Hematopoietic multipotent progenitor cell treated with erythropoietin and hydrocortisone succinate and interleukin-3 and kit ligand, for 6 days (in vitro differentiated cells): ENCODE measurements around the gene CAGE1.

ENCODE experiments used
- DNase-seq: peaks from one replicate; pipeline ENCODE4 v3.0.0-alpha.2; 2015

CAGE1 gene

DNA sequence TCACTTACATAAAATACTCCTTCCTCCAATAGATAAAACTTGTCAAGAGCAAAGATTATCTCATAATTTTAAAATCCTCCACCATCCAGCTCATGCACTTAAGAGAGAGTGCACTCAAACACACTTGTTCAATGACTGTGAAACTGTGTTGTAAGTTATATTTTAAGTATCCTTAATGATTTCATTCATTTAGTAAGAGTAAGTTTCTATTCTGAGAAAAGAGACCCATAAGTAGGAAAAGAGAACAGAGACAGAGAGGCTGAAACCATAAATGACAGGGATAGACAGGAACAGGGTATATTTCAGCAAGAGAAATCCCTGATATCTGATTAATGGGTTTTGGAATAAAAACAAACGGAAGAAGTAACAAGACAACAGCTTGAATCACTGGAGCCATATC is 84.7 kb downstream of the CAGE1 start:
- no peak for DNase-seq

DNA sequence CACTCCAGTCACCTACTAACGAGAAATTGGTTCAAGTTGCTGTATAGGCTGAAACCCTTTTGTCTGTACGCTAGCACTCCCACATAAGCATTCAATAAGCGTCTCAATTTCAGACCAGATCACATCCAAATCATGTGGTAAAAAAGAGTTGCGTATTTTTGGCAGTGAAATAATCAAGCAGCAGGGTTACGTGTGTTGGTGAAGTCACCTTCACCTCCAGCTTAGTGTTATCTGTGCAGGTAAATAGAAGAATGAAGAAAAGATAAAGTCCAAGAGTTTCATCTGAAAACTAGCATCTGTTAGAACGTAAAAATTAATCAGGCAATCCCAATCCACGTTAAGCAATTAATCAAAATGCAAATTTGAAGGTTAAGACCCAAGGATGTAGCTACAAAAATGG is 87.8 kb downstream of the CAGE1 start:
- DNase-seq: no peak

DNA sequence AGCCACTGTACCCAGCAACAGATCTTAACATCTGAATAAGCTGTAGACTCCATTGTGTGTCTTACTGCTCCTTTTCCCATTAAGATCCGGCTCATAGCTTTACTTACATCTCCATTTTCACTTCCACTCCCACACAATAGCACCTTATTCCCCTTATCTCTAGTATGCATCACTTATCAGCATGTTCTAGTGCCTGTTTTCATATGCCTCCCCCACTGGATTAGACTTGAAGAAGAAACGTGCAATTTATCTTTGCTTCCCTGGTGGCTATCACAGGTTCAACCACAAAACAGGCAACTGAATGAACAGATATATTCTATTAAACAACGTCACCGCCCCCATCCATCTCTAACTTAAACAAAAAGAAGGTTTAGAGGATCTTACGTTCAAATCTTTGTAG is 88.6 kb downstream of the CAGE1 start:
- DNase-seq: peak; percentile 52

DNA sequence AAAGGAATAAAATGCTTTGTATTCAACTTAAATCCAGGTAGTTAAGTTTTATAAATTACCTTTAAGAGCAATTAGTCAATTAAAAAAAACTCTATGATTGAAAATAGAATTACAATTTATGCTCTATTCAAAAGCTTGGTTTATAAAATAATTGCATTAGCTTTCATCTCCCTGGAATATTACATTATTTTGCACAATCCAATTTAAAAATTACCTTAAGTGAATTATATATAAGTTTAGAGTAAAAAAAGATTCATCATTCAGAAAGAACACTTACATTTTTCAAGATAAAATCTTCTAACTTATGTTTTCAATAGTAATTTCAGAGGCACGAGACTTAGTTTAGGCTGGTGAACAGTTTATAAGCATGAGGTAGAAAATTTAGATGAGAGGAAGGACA is 91.4 kb downstream of the CAGE1 start:
- DNase-seq: no peak

DNA sequence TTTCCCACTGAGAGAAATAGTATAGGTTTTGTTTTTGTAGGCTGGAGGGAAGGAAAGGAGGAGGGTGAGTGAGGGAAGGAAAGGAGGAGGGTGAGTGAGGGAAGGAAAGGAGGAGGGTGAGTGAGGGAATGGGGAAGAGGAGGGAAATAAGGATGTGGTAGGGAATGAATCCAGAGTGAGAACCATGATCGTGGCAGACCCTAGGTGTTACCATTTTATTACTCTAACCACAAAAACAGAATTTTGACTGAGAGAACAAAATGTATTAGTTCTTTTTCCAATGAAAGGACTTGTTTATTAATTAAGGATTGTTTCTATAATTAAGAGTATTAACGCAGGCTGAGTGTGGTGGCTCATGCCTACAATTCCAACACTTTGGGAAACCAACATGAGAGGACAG is 92.9 kb downstream of the CAGE1 start:
- no peak for DNase-seq

DNA sequence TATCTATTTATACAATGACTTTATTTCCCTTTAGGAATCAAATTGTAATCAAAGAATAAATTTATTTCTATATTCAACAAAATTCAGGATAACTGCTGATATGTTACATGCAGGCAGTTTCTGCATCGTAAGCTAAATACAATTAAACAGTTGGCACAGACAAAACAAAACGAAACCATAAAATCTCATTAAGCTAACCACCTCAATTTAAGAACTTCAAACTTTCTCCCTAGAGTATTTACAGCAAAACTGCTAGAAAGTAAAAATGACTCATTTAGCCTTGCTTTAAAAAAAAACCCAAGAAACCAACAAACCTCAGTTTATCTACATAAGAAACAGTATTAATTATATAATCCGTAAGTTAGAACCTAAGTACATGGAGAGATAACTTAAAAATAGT is 93.6 kb downstream of the CAGE1 start:
- DNase-seq: no peak

DNA sequence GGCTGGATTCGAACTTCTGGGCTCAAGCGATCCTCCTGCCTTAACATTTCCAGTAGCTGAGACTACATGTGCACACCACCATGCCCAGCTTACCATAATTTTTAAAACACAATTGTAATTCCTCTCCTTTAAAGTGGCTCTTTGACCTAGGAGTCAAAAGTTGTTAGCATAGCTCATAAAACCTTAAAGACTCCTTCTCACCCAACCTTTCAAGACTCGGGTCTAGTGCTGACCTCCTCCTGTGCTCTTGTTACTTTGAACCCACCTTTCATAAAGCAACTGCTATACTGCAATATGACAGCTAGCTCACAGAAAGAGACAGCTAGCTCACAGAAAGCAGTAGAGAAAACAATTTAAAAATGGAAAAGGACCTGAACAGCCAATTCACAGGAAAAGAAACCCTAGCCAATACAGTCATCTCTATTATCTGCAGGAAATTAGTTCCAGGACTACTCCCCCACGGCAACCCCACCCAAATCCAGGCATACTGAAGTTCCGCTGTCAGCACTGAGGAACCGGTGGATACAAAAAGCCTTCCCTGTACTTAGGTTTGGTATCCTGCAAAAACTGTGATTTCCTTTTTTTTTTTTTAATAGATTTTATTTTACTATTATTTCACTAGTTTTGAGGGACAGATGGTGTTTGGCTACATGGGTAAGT is 96.8 kb downstream of the CAGE1 start:
- no peak for DNase-seq

DNA sequence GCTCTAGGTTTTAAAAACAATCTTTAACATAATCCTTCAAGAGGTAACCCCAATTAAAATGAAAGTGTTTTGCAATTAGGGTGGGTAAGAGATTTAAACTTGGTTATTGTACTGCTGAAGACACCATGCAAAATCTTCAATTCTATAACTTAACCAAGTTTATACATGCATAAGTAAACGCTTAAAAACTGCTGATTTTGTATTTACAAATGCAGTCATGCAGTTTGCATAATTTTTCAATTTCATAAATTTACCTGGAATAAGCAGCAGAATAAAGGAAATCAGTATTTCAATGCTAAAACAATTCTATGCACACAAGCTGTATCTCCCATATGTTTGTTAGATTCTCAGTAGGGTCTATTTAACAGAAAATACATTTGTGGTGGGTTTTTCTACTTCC is 99.5 kb downstream of the CAGE1 start:
- no peak for DNase-seq

DNA sequence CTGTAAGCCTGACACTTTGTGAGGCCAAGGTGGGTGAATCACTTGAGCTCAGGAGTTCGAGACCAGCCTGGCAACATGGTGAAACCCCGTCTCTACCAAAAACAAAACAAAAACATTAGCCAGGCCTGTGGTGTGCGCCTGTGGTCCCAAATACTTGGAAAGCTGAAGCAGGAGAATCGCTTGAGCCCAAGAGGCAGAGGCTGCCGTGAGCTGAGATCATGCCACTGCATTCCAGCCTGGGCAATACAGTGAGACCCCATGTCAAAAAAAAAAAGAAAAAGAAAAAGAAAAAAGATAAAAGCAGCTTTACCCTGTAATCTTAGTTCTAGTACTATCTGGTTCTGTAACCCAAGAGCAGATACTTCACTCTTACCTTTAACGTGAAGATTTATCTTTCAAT is 104.1 kb downstream of the CAGE1 start:
- DNase-seq: no peak

DNA sequence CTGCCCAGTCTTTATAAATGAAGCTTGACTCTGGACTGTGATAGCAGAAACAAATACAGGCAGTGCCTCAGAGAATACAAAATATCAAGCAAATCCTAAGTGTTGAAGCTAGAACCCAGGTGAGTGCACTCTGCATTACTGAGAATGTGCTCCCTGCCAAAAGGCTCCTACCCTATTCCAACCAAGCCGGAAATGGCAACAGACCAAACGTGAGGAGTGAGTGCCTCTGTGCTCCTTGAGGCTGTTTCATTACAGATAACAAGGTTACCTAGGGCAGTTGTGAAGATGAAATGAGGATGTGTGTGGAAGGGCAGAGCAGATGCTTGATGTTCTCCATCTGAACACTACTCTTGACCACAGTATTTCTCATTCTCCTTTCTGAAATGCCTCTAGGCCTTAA is 105.9 kb downstream of the CAGE1 start:
- no peak for DNase-seq

DNA sequence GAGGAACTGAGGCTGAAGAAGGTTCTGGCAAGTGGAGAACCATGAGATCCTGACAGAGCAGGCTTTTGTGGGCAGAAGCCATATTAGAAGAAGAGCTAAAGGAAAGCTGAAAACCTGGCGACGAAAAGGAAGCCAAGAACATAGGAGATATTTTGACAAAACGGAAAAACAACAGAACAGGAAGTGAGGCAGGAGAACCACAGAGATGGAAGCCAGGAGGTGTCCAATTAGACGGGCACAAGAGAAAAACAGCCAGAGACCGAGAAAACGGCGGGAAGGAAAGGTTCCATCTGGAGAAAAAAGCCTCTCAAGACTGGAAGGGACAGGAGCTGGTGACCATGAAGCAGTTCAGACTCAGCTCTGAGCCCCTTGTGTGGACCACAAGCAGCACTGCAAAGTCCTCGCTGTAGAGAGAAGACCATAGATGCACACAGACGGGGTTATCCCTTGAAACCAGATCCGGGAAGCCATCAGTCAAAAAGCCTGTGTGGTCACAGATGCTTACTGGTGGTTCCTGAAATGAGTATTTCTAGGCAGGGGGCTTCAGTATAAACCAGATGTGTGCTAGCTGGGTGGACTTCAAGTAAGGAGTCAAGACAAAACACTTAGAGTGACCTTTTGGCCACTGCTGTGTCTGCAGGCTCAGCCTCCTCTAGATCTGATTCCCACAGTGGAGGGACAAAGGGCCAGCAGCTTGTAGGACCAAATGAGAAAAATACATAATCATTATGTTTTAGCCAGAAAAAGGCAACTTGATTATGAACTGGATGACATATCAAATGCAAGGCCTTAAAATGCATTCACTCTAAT is 107.2 kb downstream of the CAGE1 start:
- no peak for DNase-seq
